GM19240 (cell line): ENCODE data around the gene MYLK.

Source experiments
- DNase-seq: peaks from one replicate; pipeline ENCODE4 v3.0.0; 2011; ENCODE audit warnings: low spot score; ENCODE audit not compliant: insufficient read length

Gene MYLK

DNA sequence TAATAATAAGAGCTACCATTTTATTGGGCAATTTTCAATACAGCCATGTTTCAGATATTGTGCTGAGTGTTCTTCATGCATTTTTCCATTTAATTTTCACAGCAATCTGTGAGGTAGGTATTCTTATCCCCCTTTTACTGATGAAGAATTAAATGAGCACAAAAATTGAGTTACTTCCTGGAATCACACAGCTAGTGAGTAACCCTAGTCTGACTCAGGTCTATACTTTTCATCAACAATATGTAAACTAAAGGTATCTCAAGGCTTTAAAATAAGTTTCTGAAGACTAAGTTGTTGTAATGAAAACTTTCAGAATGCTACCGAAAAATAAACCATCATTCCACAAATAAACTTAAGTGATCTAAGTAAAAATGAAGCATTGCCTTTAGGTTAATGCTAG, 321.6 kb downstream of the MYLK start:
- DNase-seq = no peak

GRCh38 chr3:123561188-123561587, 322.9 kb downstream of the MYLK start:
- no peak for DNase-seq
